ENCODE measurements around the gene CCDC88C. TPM values are rescaled to one million over a fixed set of nuclear protein-coding genes. Genes with fewer than 3 reads are reported as not detected.

CCDC88C gene
- polyA plus RNA-seq, 1 donor (not counting 4 experiments of a cell fraction or from before 2014, with no cell fraction given) = 2.4 TPM

GRCh38 chr14:91365552-91365951 lies 52.1 kb downstream of the CCDC88C start:
- Histone ChIP-seq H2AFZ (ENCODE audit: control insufficient read depth, low read length) (no peak overlapping the region), H3K9me3 (ENCODE audit: control insufficient read depth, low read depth, low read length) (no peaks in the 10 kb centered on the region), H3K27ac (ENCODE audit: control insufficient read depth, insufficient read depth, low read length) (no peak overlapping the region), H3K36me3 (ENCODE audit: control insufficient read depth in 2 of 2, extremely low read depth in 1 of 2, insufficient read depth in 2 of 2, low read length in 2 of 2) (no peaks in the 10 kb centered on the region), H3K4me1 (ENCODE audit: control insufficient read depth, extremely low read depth, insufficient read depth, low read length) (peaks cover 26% of the 10 kb centered on the region), H3K4me3 (ENCODE audit: control insufficient read depth in 2 of 3, extremely low read depth in 1 of 3, insufficient read depth in 2 of 3, low read depth in 1 of 3, low read length in 3 of 3) (no peak overlapping the region), H3K9ac (ENCODE audit: control insufficient read depth, extremely low read depth, insufficient read depth, low read length) (no peak overlapping the region), H3K9me1 (ENCODE audit: control insufficient read depth, extremely low read depth, insufficient read depth, low read length) (no peaks in the 10 kb centered on the region), H3K4me2 (ENCODE audit: control insufficient read depth, extremely low read depth, insufficient read depth, low read depth, low read length) (no peak overlapping the region), H3K27me3 (ENCODE audit: control insufficient read depth, extremely low read depth, insufficient read depth, low read length) (no peaks in the 10 kb centered on the region), H4K20me1 (ENCODE audit: control insufficient read depth, extremely low read depth, insufficient read depth, low read length) (no peaks in the 10 kb centered on the region), H3K79me2 (ENCODE audit: control insufficient read depth, insufficient read depth, low read length) (no peaks in the 10 kb centered on the region)
- DNase-seq (ENCODE audit: low read depth, low spot score) (no peak), FAIRE-seq (no peak)
- no peak for TF ChIP-seq CTCF (optimal IDR thresholded peaks at IDR 0.05 in 1 of 3, IDR thresholded peaks at IDR 0.05 in 1 of 3, conservative IDR thresholded peaks at IDR 0.05 in 1 of 3; ENCODE audit: extremely low read depth in 1 of 3, insufficient read depth in 2 of 3, low read length in 3 of 3)
- TF ChIP-seq EZH2 (IDR thresholded peaks at IDR 0.05; ENCODE audit: low read length) = no peak
- dilution Hi-C loops (cut with MboI; ENCODE audit: extremely low pct_ligation_motif_present, low sequenced_read_pairs) = no loop called here

- dilution Hi-C loops (cut with MboI; ENCODE audit: extremely low pct_ligation_motif_present, low sequenced_read_pairs) = no loop called here
- no peaks in the 10 kb centered on the region for H3K79me2 ChIP-seq (ENCODE audit: control insufficient read depth, insufficient read depth, low read length)
- no peaks in the 10 kb centered on the region for H3K9me1 ChIP-seq (ENCODE audit: control insufficient read depth, extremely low read depth, insufficient read depth, low read length)
- H3K4me1 ChIP-seq (ENCODE audit: control insufficient read depth, extremely low read depth, insufficient read depth, low read length) = peaks cover 18% of the 10 kb centered on the region
- TF ChIP-seq CTCF (optimal IDR thresholded peaks at IDR 0.05 in 1 of 3, IDR thresholded peaks at IDR 0.05 in 1 of 3, conservative IDR thresholded peaks at IDR 0.05 in 1 of 3; ENCODE audit: extremely low read depth in 1 of 3, insufficient read depth in 2 of 3, low read length in 3 of 3) = no peak
- TF ChIP-seq EZH2 (IDR thresholded peaks at IDR 0.05; ENCODE audit: low read length) = no peak
- H3K9me3 ChIP-seq (ENCODE audit: control insufficient read depth, low read depth, low read length) = no peaks in the 10 kb centered on the region
- DNase-seq (ENCODE audit: low read depth, low spot score) = no peak
- no peak overlapping the region for H2AFZ ChIP-seq (ENCODE audit: control insufficient read depth, low read length)
- no peak overlapping the region for H3K9ac ChIP-seq (ENCODE audit: control insufficient read depth, extremely low read depth, insufficient read depth, low read length)
- no peak overlapping the region for H3K4me3 ChIP-seq (ENCODE audit: control insufficient read depth in 2 of 3, extremely low read depth in 1 of 3, insufficient read depth in 2 of 3, low read depth in 1 of 3, low read length in 3 of 3)
- FAIRE-seq = no peak
- no peaks in the 10 kb centered on the region for H3K36me3 ChIP-seq (ENCODE audit: control insufficient read depth in 2 of 2, extremely low read depth in 1 of 2, insufficient read depth in 2 of 2, low read length in 2 of 2)
- H3K4me2 ChIP-seq (ENCODE audit: control insufficient read depth, extremely low read depth, insufficient read depth, low read depth, low read length) = no peak overlapping the region
- H3K27ac ChIP-seq (ENCODE audit: control insufficient read depth, insufficient read depth, low read length) = no peak overlapping the region
- H4K20me1 ChIP-seq (ENCODE audit: control insufficient read depth, extremely low read depth, insufficient read depth, low read length) = no peaks in the 10 kb centered on the region
- no peaks in the 10 kb centered on the region for H3K27me3 ChIP-seq (ENCODE audit: control insufficient read depth, extremely low read depth, insufficient read depth, low read length)
These were observed 52.9 kb downstream of the CCDC88C start for GRCh38 chr14:91364524-91365270.

Data from keratinocyte (primary cell).